Osteoblast (primary cell): ENCODE results near the gene MIPOL1. TPM values are rescaled to one million over a fixed set of nuclear protein-coding genes. Genes with fewer than 3 reads are reported as not detected.
"Not testable (repeated sequence)": the region's sequence is repeated elsewhere in the genome, so short reads cannot be mapped to it uniquely, and the experiment has no call there.

Source experiments
- DNase-seq: peaks from one replicate; pipeline ENCODE4 v3.0.0; 2011; ENCODE audit warnings: low spot score, mixed read lengths; ENCODE audit not compliant: insufficient read length; ENCODE audit errors: missing footprints
- H2AFZ ChIP-seq: 2 replicates; pipeline ENCODE4 v1.6.0; 2011; ENCODE audit warnings: mild to moderate bottlenecking, low read length
- H3K27ac ChIP-seq: 2 replicates; pipeline ENCODE4 v1.5.1; 2011; ENCODE audit warnings: mild to moderate bottlenecking, low read depth, low read length, moderate library complexity
- H3K27me3 ChIP-seq: 2 replicates; pipeline ENCODE4 v1.6.0; 2012; ENCODE audit warnings: mild to moderate bottlenecking, control low read depth, inconsistent platforms, low read length, moderate library complexity; ENCODE audit not compliant: insufficient read depth
- H3K36me3 ChIP-seq: 2 replicates; pipeline ENCODE4 v1.5.1; 2011; ENCODE audit warnings: mild to moderate bottlenecking, low read length, control low read depth, moderate library complexity; ENCODE audit not compliant: insufficient read depth
- H3K4me1 ChIP-seq: 2 replicates; pipeline ENCODE4 v1.5.1; 2011; ENCODE audit warnings: mild to moderate bottlenecking, low read length, control low read depth, moderate library complexity; ENCODE audit not compliant: insufficient read depth
- H3K4me2 ChIP-seq: 2 replicates; pipeline ENCODE4 v1.6.0; 2011; ENCODE audit warnings: mild to moderate bottlenecking, low read length; ENCODE audit not compliant: insufficient read depth
- H3K4me3 ChIP-seq: fragments of 200-600 bp; sonication (generic); 3 replicates; pipeline ENCODE4 v1.5.1; 2012; ENCODE audit warnings: mild to moderate bottlenecking, low read length, inconsistent platforms; ENCODE audit not compliant: insufficient read depth
- H3K79me2 ChIP-seq: 2 replicates; pipeline ENCODE4 v1.6.0; 2012; ENCODE audit warnings: mild to moderate bottlenecking, low read length, control low read depth, inconsistent platforms; ENCODE audit not compliant: insufficient read depth
- H3K9me3 ChIP-seq: 2 replicates; pipeline ENCODE4 v1.5.1; 2011; ENCODE audit warnings: low read depth, low read length, control low read depth
- H4K20me1 ChIP-seq: 2 replicates; pipeline ENCODE4 v1.6.0; 2012; ENCODE audit warnings: mild to moderate bottlenecking, low read length, control low read depth; ENCODE audit not compliant: insufficient read depth
- total RNA-seq: library from RNA; depleted of rRNA; stranded (reverse); fragments of >200 nt; gene quantifications from 2 replicates; pipeline ENCODE4 v1.2.3, GENCODE V29; 2012
- TF ChIP-seq, protein P1 (sequence below): IDR thresholded peaks from 2 replicates; pipeline ENCODE4 v1.5.1; 2011; ENCODE audit warnings: mild to moderate bottlenecking, low read depth, low read length, moderate library complexity; ENCODE audit errors: extremely low read depth

Gene MIPOL1
- total RNA-seq, 1 donor: 9.0 TPM

- no peaks in the 10 kb centered on the region for H4K20me1 ChIP-seq
- TF ChIP-seq, protein P1, sequence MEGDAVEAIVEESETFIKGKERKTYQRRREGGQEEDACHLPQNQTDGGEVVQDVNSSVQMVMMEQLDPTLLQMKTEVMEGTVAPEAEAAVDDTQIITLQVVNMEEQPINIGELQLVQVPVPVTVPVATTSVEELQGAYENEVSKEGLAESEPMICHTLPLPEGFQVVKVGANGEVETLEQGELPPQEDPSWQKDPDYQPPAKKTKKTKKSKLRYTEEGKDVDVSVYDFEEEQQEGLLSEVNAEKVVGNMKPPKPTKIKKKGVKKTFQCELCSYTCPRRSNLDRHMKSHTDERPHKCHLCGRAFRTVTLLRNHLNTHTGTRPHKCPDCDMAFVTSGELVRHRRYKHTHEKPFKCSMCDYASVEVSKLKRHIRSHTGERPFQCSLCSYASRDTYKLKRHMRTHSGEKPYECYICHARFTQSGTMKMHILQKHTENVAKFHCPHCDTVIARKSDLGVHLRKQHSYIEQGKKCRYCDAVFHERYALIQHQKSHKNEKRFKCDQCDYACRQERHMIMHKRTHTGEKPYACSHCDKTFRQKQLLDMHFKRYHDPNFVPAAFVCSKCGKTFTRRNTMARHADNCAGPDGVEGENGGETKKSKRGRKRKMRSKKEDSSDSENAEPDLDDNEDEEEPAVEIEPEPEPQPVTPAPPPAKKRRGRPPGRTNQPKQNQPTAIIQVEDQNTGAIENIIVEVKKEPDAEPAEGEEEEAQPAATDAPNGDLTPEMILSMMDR: no peak
- H3K4me2 ChIP-seq: no peak overlapping the region
- no peaks in the 10 kb centered on the region for H3K9me3 ChIP-seq
- H3K79me2 ChIP-seq: no peaks in the 10 kb centered on the region
- H3K36me3 ChIP-seq: no peaks in the 10 kb centered on the region
- no peaks in the 10 kb centered on the region for H3K27me3 ChIP-seq
- H3K27ac ChIP-seq: no peak overlapping the region
- H3K4me3 ChIP-seq: no peak overlapping the region
- no peak overlapping the region for H2AFZ ChIP-seq
- no peaks in the 10 kb centered on the region for H3K4me1 ChIP-seq
- no peak for DNase-seq
Measured at GRCh38 chr14:37157987-37158386, 39.8 kb upstream of the MIPOL1 start.

DNA sequence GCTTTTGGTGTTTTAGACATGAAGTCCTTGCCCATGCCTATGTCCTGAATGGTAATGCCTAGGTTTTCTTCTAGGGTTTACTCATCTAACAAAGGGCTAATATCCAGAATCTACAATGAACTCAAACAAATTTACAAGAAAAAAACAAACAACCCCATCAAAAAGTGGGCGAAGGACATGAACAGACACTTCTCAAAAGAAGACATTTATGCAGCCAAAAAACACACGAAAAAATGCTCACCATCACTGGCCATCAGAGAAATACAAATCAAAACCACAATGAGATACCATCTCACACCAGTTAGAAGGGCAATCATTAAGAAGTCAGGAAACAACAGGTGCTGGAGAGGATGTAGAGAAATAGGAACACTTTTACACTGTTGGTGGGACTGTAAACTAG, 35.4 kb upstream of the MIPOL1 start:
- not testable (repeated sequence) for H2AFZ ChIP-seq, H3K4me1 ChIP-seq, H3K27me3 ChIP-seq, H3K27ac ChIP-seq, DNase-seq, H3K36me3 ChIP-seq, H3K9me3 ChIP-seq, H3K79me2 ChIP-seq, H4K20me1 ChIP-seq, H3K4me3 ChIP-seq, H3K4me2 ChIP-seq

DNA sequence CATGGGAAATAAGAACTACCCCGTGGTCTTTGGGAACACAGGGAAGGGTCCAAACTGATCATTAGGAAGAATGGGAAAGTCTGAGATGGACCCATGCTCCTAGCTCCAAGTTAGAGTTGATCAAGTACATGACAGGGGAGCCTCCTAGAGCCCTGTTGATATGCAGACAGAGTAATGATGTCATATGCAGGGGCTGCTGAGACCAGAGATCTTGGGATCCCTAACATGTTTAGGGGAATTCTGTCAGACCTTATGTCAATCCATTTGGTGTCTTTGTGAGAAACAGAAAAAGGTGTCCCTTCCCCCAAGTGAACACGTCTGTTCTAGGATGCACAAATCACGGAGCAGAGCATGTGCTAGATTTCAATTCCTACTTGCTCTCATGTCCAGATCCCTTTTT, 31.9 kb upstream of the MIPOL1 start:
- TF ChIP-seq, protein P1: no peak
- H4K20me1 ChIP-seq: no peaks in the 10 kb centered on the region
- H3K4me1 ChIP-seq: no peaks in the 10 kb centered on the region

GRCh38 chr14:37167151-37168047, 30.3 kb upstream of the MIPOL1 start:
- Histone ChIP-seq H2AFZ (no peak overlapping the region), H3K9me3 (no peaks in the 10 kb centered on the region), H3K79me2 (no peaks in the 10 kb centered on the region), H3K27me3 (no peaks in the 10 kb centered on the region), H3K27ac (no peak overlapping the region), H4K20me1 (no peaks in the 10 kb centered on the region), H3K36me3 (no peaks in the 10 kb centered on the region), H3K4me2 (no peak overlapping the region), H3K4me1 (no peaks in the 10 kb centered on the region), H3K4me3 (no peak overlapping the region)
- TF ChIP-seq, protein P1: no peak
- no peak for DNase-seq

More for the DNA sequence above, 31.9 kb upstream of the MIPOL1 start:
- H3K9me3 ChIP-seq: no peaks in the 10 kb centered on the region
- H3K4me3 ChIP-seq: no peak overlapping the region
- no peak for DNase-seq
- H2AFZ ChIP-seq: no peak overlapping the region
- H3K27ac ChIP-seq: no peak overlapping the region
- no peak overlapping the region for H3K4me2 ChIP-seq
- H3K36me3 ChIP-seq: no peaks in the 10 kb centered on the region
- no peaks in the 10 kb centered on the region for H3K79me2 ChIP-seq
- H3K27me3 ChIP-seq: no peaks in the 10 kb centered on the region
